GM12878 (cell line): ENCODE results near the gene TRIM40. TPM values are rescaled to one million over a fixed set of nuclear protein-coding genes. Genes with fewer than 3 reads are reported as not detected.

ENCODE experiments used
- EGR1 ChIP-seq, 2 experiments: IDR thresholded peaks; 1 replicate in 1 of 2; 2 replicates in 1 of 2; pipeline ENCODE4 v1.6.1; 2011 to 2012; ENCODE audit warnings: low read depth in 2 of 2, low read length in 2 of 2, borderline replicate concordance in 1 of 2, mild to moderate bottlenecking in 1 of 2, moderate library complexity in 1 of 2
- MYB ChIP-seq: fragments of 150-350 bp; IDR thresholded peaks from 2 replicates; pipeline ENCODE4 v1.6.1; 2014; ENCODE audit warnings: mild to moderate bottlenecking, low read depth, low read length, borderline replicate concordance
- NR2C1 ChIP-seq: fragments of 450-650 bp; IDR thresholded peaks from 2 replicates; pipeline ENCODE4 v1.6.1; 2017; ENCODE audit warnings: antibody characterized with exemption, mild to moderate bottlenecking, moderate library complexity
- NR2F1 ChIP-seq: fragments of 450-650 bp; conservative IDR thresholded peaks from 2 replicates; pipeline ENCODE4 v1.6.1; 2017; ENCODE audit warnings: mild to moderate bottlenecking
- RELA ChIP-seq: fragments of 450-650 bp; IDR thresholded peaks from 2 replicates; pipeline ENCODE4 v1.8.0; 2014; ENCODE audit warnings: borderline replicate concordance; ENCODE audit not compliant: partially characterized antibody
- RUNX3 ChIP-seq: IDR thresholded peaks from 2 replicates; pipeline ENCODE4 v1.6.1; 2012; ENCODE audit warnings: low read length, inconsistent platforms
- polyA plus RNA-seq, 11 experiments: library from polyadenylated mRNA; depleted of rRNA in 4 of 11; unstranded in 6 of 11; stranded (reverse) in 5 of 11; fragments of >200 nt; fragmentation: Nextera tagmentation in 4 of 11; fragmentation: Illumina TruSeq in 1 of 11; extraction: Ambion mirVana in 4 of 11; extraction: Trizol in 1 of 11; gene quantifications; 1 replicate in 1 of 11; 2 replicates in 10 of 11; pipeline versions ENCODE4 v1.2.1 to v1.2.3, GENCODE V29; 2011 to 2016; ENCODE audit warnings: inconsistent platforms in 2 of 11, missing spikeins in 2 of 11, low read depth in 1 of 11
- total RNA-seq, 4 experiments: library from RNA; depleted of rRNA in 3 of 4; stranded (reverse); fragments of >200 nt in 3 of 4; fragmentation: Illumina TruSeq in 1 of 4; extraction: Trizol in 1 of 4; gene quantifications; 2 replicates each; pipeline versions ENCODE4 v1.2.1 to v1.2.3, GENCODE V29; 2013 to 2021
- TF ChIP-seq, protein P1 (sequence below): fragments of 450-650 bp; IDR thresholded peaks from 2 replicates; pipeline ENCODE4 v1.6.1; 2018; ENCODE audit warnings: borderline replicate concordance, mild to moderate bottlenecking; ENCODE audit not compliant: partially characterized antibody
- TF ChIP-seq, protein P2 (sequence below): fragments of 450-650 bp; IDR thresholded peaks from 2 replicates; pipeline ENCODE4 v1.6.1; 2017; ENCODE audit warnings: mild to moderate bottlenecking, moderate library complexity
- TF ChIP-seq, protein P3 (sequence below): fragments of 450-650 bp; IDR thresholded peaks from 2 replicates; pipeline ENCODE4 v1.6.1; 2017; ENCODE audit warnings: mild to moderate bottlenecking, low read depth, inconsistent platforms; ENCODE audit not compliant: poor library complexity, severe bottlenecking

TRIM40 gene
- total and polyA plus RNA-seq, 10 of the 15 experiments (the other 5 are each of a cell fraction or from before 2014, with no cell fraction given) = not detected

DNA sequence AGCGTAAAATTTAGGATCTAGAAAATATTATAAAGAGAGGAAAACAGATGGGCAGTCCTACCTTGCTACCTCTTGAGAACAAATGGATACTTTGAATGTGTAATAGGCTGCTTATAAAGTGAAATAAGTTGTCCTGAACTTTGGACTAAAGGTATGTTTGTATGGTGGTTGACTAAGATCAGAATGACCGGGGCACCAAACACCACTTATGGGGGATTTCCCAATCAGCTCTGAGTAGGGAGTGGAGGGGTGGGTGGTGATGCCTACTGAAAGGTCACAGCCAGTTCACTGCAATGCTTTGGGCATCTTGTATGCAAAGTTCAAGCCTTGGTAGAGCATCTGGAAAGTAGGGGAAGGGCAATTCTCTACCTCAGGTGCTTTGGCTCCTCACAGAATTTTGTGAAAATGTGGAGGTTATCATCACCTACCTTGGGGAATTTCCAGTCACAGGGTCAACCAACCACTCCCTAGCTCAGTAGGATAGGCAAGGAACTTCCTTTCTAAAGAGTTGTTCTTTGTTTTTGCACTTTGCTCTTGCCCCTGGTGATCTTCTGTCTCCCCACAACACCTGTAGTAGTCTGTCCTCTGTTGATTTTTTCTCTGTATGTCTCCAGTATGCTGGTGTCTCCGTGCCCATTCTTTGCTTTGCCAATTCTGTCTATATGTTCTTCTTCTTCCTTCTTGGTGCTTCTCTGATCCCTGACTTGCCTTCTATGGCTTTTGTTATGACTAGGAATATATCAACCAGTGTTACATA, 22.8 kb upstream of the TRIM40 start, which contains the start of gene TRIM31 (continued):
- TF ChIP-seq, protein P1, sequence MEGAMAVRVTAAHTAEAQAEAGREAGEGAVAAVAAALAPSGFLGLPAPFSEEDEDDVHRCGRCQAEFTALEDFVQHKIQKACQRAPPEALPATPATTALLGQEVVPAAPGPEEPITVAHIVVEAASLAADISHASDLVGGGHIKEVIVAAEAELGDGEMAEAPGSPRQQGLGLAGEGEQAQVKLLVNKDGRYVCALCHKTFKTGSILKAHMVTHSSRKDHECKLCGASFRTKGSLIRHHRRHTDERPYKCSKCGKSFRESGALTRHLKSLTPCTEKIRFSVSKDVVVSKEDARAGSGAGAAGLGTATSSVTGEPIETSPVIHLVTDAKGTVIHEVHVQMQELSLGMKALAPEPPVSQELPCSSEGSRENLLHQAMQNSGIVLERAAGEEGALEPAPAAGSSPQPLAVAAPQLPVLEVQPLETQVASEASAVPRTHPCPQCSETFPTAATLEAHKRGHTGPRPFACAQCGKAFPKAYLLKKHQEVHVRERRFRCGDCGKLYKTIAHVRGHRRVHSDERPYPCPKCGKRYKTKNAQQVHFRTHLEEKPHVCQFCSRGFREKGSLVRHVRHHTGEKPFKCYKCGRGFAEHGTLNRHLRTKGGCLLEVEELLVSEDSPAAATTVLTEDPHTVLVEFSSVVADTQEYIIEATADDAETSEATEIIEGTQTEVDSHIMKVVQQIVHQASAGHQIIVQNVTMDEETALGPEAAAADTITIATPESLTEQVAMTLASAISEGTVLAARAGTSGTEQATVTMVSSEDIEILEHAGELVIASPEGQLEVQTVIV = no peak
- TF ChIP-seq NR2F1 = peak; percentile 97
- TF ChIP-seq, protein P2, sequence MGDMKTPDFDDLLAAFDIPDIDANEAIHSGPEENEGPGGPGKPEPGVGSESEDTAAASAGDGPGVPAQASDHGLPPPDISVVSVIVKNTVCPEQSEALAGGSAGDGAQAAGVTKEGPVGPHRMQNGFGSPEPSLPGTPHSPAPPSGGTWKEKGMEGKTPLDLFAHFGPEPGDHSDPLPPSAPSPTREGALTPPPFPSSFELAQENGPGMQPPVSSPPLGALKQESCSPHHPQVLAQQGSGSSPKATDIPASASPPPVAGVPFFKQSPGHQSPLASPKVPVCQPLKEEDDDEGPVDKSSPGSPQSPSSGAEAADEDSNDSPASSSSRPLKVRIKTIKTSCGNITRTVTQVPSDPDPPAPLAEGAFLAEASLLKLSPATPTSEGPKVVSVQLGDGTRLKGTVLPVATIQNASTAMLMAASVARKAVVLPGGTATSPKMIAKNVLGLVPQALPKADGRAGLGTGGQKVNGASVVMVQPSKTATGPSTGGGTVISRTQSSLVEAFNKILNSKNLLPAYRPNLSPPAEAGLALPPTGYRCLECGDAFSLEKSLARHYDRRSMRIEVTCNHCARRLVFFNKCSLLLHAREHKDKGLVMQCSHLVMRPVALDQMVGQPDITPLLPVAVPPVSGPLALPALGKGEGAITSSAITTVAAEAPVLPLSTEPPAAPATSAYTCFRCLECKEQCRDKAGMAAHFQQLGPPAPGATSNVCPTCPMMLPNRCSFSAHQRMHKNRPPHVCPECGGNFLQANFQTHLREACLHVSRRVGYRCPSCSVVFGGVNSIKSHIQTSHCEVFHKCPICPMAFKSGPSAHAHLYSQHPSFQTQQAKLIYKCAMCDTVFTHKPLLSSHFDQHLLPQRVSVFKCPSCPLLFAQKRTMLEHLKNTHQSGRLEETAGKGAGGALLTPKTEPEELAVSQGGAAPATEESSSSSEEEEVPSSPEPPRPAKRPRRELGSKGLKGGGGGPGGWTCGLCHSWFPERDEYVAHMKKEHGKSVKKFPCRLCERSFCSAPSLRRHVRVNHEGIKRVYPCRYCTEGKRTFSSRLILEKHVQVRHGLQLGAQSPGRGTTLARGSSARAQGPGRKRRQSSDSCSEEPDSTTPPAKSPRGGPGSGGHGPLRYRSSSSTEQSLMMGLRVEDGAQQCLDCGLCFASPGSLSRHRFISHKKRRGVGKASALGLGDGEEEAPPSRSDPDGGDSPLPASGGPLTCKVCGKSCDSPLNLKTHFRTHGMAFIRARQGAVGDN = peak; percentile 44; the same call in 1 of the 2 replicates
- TF ChIP-seq NR2C1 = peak; percentile 61
- TF ChIP-seq RELA = peak; percentile 96
- TF ChIP-seq, protein P3, sequence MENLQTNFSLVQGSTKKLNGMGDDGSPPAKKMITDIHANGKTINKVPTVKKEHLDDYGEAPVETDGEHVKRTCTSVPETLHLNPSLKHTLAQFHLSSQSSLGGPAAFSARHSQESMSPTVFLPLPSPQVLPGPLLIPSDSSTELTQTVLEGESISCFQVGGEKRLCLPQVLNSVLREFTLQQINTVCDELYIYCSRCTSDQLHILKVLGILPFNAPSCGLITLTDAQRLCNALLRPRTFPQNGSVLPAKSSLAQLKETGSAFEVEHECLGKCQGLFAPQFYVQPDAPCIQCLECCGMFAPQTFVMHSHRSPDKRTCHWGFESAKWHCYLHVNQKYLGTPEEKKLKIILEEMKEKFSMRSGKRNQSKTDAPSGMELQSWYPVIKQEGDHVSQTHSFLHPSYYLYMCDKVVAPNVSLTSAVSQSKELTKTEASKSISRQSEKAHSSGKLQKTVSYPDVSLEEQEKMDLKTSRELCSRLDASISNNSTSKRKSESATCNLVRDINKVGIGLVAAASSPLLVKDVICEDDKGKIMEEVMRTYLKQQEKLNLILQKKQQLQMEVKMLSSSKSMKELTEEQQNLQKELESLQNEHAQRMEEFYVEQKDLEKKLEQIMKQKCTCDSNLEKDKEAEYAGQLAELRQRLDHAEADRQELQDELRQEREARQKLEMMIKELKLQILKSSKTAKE = peak; percentile 66
- TF ChIP-seq EGR1 (IDR thresholded peaks at IDR 0.05; ENCODE audit: borderline replicate concordance in 1 of 2, low read depth in 2 of 2, low read length in 2 of 2) = no peak
- TF ChIP-seq MYB = no peak
- TF ChIP-seq RUNX3 = no peak
